ENCODE data around the gene FAM161A.

Gene FAM161A

GRCh38 chr2:61792355-61792890 lies 61.4 kb downstream of the FAM161A start:
- no peak for DNase-seq (ENCODE audit: low spot score)
- no peak overlapping the region for H3K27ac ChIP-seq
- no peak overlapping the region for H3K4me3 ChIP-seq
- TF ChIP-seq CTCF (IDR thresholded peaks at IDR 0.05): no peak

GRCh38 chr2:61789807-61790602 lies 63.9 kb downstream of the FAM161A start:
- no peak overlapping the region for H3K27ac ChIP-seq

GRCh38 chr2:61787941-61788563 lies 65.8 kb downstream of the FAM161A start:
- no peak for DNase-seq (ENCODE audit: low spot score)
- Histone ChIP-seq H3K4me3 (no peak overlapping the region), H3K27ac (no peak overlapping the region)
- TF ChIP-seq CTCF (IDR thresholded peaks at IDR 0.05): no peak

More at GRCh38 chr2:61789807-61790602, 63.9 kb downstream of the FAM161A start:
- no peak overlapping the region for H3K4me3 ChIP-seq
- no peak for DNase-seq (ENCODE audit: low spot score)
- no peak for TF ChIP-seq CTCF (IDR thresholded peaks at IDR 0.05)

GRCh38 chr2:61786876-61787275 lies 67.0 kb downstream of the FAM161A start:
- no peak overlapping the region for H3K4me3 ChIP-seq
- no peak for DNase-seq (ENCODE audit: low spot score)
- no peak for TF ChIP-seq CTCF (IDR thresholded peaks at IDR 0.05)
- H3K27ac ChIP-seq: no peak overlapping the region

- DNase-seq (ENCODE audit: low spot score): no peak
- H3K27ac ChIP-seq: no peak overlapping the region
- no peak for TF ChIP-seq CTCF (IDR thresholded peaks at IDR 0.05)
- no peak overlapping the region for H3K4me3 ChIP-seq
Observed at GRCh38 chr2:61785583-61785982, 68.3 kb downstream of the FAM161A start.

GRCh38 chr2:61784643-61785042 lies 69.2 kb downstream of the FAM161A start:
- H3K4me3 ChIP-seq: no peak overlapping the region
- DNase-seq (ENCODE audit: low spot score): no peak
- TF ChIP-seq CTCF (IDR thresholded peaks at IDR 0.05): no peak
- H3K27ac ChIP-seq: no peak overlapping the region
